Esophagus squamous epithelium (tissue), 4 donors: ENCODE measurements around the gene PIK3C2G.

Experiments used
- POLR2A ChIP-seq, 4 donors: fragments of 450-650 bp; IDR thresholded peaks; one replicate each; pipeline ENCODE4 v1.6.1; 2017; ENCODE audit warnings: antibody characterized with exemption in 4 of 4, mild to moderate bottlenecking in 4 of 4, moderate library complexity in 3 of 4
- TF ChIP-seq, protein P1 (sequence below), 6 experiments: fragments of 450-650 bp in 4 of 6; fragments of 200-600 bp in 2 of 6; sonication (generic) in 2 of 6; IDR thresholded peaks; one replicate each; pipeline ENCODE4 v1.5.1; 2016 to 2019; ENCODE audit warnings: antibody characterized with exemption in 6 of 6, mild to moderate bottlenecking in 4 of 6, moderate library complexity in 4 of 6

DNA sequence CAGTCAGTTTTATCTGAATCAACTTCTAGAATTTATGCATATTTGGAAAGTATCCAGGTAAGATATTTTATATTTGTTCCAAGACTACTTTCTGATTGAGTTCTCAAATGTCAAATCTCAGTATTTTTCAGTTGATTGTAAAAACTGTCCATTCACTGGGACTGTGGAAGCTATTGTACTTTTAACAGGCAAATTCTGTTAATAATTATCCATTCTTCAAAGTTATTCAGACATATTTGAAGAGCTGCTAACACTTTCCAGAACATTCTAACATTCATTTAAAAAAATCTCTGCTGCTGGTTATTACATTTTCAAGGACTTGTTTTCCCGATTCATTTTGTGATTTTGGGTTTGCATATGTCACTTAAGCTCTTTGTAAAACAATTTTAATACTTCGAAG is 59.7 kb downstream of the PIK3C2G start:
- TF ChIP-seq, protein P1, sequence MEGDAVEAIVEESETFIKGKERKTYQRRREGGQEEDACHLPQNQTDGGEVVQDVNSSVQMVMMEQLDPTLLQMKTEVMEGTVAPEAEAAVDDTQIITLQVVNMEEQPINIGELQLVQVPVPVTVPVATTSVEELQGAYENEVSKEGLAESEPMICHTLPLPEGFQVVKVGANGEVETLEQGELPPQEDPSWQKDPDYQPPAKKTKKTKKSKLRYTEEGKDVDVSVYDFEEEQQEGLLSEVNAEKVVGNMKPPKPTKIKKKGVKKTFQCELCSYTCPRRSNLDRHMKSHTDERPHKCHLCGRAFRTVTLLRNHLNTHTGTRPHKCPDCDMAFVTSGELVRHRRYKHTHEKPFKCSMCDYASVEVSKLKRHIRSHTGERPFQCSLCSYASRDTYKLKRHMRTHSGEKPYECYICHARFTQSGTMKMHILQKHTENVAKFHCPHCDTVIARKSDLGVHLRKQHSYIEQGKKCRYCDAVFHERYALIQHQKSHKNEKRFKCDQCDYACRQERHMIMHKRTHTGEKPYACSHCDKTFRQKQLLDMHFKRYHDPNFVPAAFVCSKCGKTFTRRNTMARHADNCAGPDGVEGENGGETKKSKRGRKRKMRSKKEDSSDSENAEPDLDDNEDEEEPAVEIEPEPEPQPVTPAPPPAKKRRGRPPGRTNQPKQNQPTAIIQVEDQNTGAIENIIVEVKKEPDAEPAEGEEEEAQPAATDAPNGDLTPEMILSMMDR (IDR thresholded peaks at IDR 0.05) = no peak
- no peak for TF ChIP-seq POLR2A (IDR thresholded peaks at IDR 0.05)
